Stimulated activated CD4-positive, alpha-beta T cell treated with anti-CD3 and anti-CD28 coated beads, Interleukin-2, amount 100 ng/mL, for 24 hours (primary cell): ENCODE data around the gene ZNF420.

ENCODE experiments used
- DNase-seq, 2 donors: peaks; one replicate each; pipeline ENCODE4 v3.0.0-alpha.2; 2020

Gene ZNF420

DNA sequence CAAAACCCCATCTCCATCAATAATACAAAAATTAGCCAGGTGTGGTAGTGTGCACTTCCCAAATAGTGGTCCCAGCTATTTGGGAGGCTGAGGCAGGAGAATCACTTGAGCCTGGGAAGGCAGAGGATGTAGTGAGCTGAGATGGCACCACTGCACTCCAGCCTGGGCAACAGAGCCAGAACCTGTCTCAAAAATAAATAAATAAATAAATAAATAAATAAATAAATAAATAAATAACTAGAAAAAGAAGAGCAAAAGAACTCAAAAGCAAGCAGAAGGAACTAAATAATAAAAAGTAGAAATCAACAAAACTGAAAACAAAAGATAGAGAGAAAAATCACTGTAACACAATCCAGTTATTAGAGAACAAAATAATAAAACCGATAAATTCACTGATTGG lies 81.9 kb downstream of the ZNF420 start:
- no peak for DNase-seq

DNA sequence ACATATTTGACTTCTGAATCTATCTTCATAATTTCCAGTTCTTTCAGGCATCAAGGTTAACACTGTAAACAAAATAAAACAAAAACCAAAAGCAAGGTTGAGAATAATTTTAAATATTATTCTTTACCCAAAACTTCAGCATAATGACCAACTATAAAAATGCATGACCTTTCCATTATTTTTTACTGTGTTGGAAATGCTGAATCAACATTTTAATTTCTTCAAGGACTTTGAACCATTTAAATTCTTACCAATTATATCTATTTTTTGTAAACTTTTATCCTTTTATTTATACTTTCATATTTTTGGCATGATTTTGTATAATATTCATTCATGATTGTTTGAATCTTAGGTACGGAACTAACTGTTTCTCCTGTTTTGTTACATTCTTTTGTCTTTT lies 87.4 kb downstream of the ZNF420 start:
- no peak for DNase-seq

DNA sequence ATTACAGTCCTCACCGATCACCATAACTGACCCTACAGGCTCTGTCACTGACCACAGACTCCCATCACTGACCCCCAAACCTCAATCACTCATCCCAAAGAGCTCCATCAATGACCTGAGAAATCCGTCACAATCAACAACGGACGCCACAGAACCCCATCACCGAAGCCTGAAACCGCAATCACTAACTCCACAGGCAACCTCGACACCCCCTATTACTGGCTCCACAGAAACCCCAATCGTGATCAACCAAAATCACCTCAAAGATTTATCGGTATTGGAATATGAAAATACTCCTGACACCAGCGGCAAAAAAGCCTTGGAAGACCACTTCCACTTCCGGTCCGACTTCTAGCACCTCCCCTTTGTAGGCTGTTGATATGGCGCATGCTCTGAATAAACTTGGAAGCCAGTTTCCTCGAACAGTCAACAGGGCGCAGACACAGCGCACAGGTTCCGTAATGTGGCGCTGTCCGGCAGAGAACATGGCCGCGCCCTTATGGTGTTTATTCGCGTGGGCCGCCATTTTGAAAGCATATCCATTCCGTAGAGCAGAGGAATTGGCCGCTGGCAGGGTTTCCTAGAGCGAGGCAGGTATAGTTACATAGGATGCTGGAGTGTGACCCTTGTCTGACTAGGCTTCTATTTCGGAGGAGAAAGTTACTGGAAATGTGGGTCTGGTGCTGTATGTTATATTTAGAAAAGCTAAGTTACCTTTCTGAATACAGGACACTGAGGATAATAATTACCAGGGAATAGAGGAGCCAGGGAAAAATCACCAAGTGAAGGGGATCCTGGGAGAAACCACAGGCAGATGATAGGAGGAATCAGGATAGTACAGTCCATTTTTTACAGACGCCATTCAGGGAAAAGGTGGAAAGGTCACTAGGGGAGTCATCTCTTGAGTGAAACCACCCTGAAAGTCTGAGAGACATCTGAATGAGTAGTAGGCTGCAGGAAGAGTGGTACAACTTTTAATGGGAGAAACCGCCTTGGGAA lies 94.4 kb downstream of the ZNF420 start, which contains the start of gene ZNF585A:
Gene ZNF585A, minus strand, starts transcription at position 328 of the 999 bp plus-strand sequence. CDS start 2,785 bp downstream, outside the sequence.
- peak; percentile 81 to 89 for DNase-seq
